GM23338 (cell line): ENCODE results near the gene ITGA3. TPM values are rescaled to one million over a fixed set of nuclear protein-coding genes. Genes with fewer than 3 reads are reported as not detected.

Experiments used
- ATAC-seq: fragments of 200-7000 bp; cut with Tn5 transposase; 3 replicates; pipeline ENCODE4 v1.9.1; 2020
- DNase-seq: peaks from one replicate; pipeline ENCODE4 v3.0.0-alpha.2; 2015; ENCODE audit warnings: low spot score
- H2AFZ ChIP-seq: fragments of 200-600 bp; sonication (generic); 2 replicates; pipeline ENCODE4 v1.8.0; 2016; ENCODE audit warnings: antibody characterized with exemption, mild to moderate bottlenecking, moderate library complexity
- H3F3A ChIP-seq: fragments of 200-600 bp; sonication (generic); replicated peaks from 2 replicates; pipeline ENCODE4 v1.8.0; 2017; ENCODE audit warnings: antibody characterized with exemption, mixed run types, low read depth
- H3K27ac ChIP-seq: fragments of 200-600 bp; sonication (generic); 2 replicates; pipeline ENCODE4 v1.6.1; 2016; ENCODE audit warnings: low read depth
- H3K27me3 ChIP-seq: fragments of 200-600 bp; sonication (generic); 2 replicates; pipeline ENCODE4 v1.8.0; 2016; ENCODE audit warnings: mild to moderate bottlenecking, mixed run types, moderate library complexity; ENCODE audit not compliant: insufficient read depth
- H3K36me3 ChIP-seq: fragments of 200-600 bp; sonication (generic); 2 replicates; pipeline ENCODE4 v1.8.0; 2016; ENCODE audit warnings: mild to moderate bottlenecking; ENCODE audit not compliant: insufficient read depth
- H3K4me1 ChIP-seq: fragments of 200-600 bp; sonication (generic); 2 replicates; pipeline ENCODE4 v1.8.0; 2016; ENCODE audit warnings: mild to moderate bottlenecking, moderate library complexity; ENCODE audit not compliant: insufficient read depth
- H3K4me2 ChIP-seq: fragments of 200-600 bp; sonication (generic); 2 replicates; pipeline ENCODE4 v1.7.1; 2017; ENCODE audit warnings: mixed run types
- H3K4me3 ChIP-seq: fragments of 200-600 bp; sonication (generic); 2 replicates; pipeline ENCODE4 v1.6.1; 2016; ENCODE audit warnings: mixed run types
- H3K79me2 ChIP-seq: fragments of 200-600 bp; sonication (generic); replicated peaks from 2 replicates; pipeline ENCODE4 v1.8.0; 2017; ENCODE audit warnings: mild to moderate bottlenecking; ENCODE audit not compliant: insufficient read depth
- H3K9me2 ChIP-seq: fragments of 200-600 bp; sonication (generic); 2 replicates; pipeline ENCODE4 v1.8.0; 2017; ENCODE audit not compliant: insufficient read depth
- H4K20me1 ChIP-seq: fragments of 200-600 bp; sonication (generic); replicated peaks from 2 replicates; pipeline ENCODE4 v1.8.0; 2017; ENCODE audit warnings: mild to moderate bottlenecking; ENCODE audit not compliant: insufficient read depth
- H3K27ac Mint-ChIP-seq: 2 replicates; pipeline ENCODE4 v1.8.0; 2020; ENCODE audit warnings: inconsistent platforms, mild to moderate bottlenecking, moderate library complexity, mixed read lengths
- H3K27me3 Mint-ChIP-seq: 3 replicates; pipeline ENCODE4 v1.8.0; 2022; ENCODE audit warnings: low read depth, mild to moderate bottlenecking, moderate library complexity, mixed read lengths, inconsistent platforms; ENCODE audit not compliant: insufficient read depth, poor library complexity
- H3K36me3 Mint-ChIP-seq: 3 replicates; pipeline ENCODE4 v1.8.0; 2021; ENCODE audit warnings: low read depth, mild to moderate bottlenecking, inconsistent platforms, moderate library complexity, mixed read lengths
- H3K4me1 Mint-ChIP-seq: 3 replicates; pipeline ENCODE4 v1.8.0; 2020; ENCODE audit warnings: mild to moderate bottlenecking, inconsistent platforms, mixed read lengths
- H3K4me3 Mint-ChIP-seq: 3 replicates; pipeline ENCODE4 v1.8.0; 2021; ENCODE audit warnings: moderate library complexity, mild to moderate bottlenecking, inconsistent platforms, mixed read lengths
- H3K9me3 Mint-ChIP-seq: 3 replicates; pipeline ENCODE4 v1.8.0; 2020; ENCODE audit warnings: moderate library complexity, mild to moderate bottlenecking, inconsistent platforms, mixed read lengths
- CREB1 ChIP-seq: fragments of 250-450 bp; sonication (Bioruptor Pico); IDR thresholded peaks from 2 replicates; pipeline ENCODE4 v1.5.0; 2020; ENCODE audit warnings: low read depth, mild to moderate bottlenecking, moderate library complexity
- EZH2 ChIP-seq: fragments of 200-600 bp; sonication (generic); IDR thresholded peaks from one replicate; pipeline ENCODE4 v1.8.0; 2017; ENCODE audit warnings: antibody characterized with exemption, mild to moderate bottlenecking, low read depth; ENCODE audit not compliant: unreplicated experiment
- STAT1 ChIP-seq: IDR thresholded peaks from one replicate; pipeline ENCODE4 v1.6.1; 2016; ENCODE audit warnings: antibody characterized with exemption; ENCODE audit not compliant: unreplicated experiment
- ZNF114 ChIP-seq: fragments of 250-450 bp; sonication (Bioruptor Pico); IDR thresholded peaks from 2 replicates; pipeline ENCODE4 v1.5.0; 2020; ENCODE audit warnings: mild to moderate bottlenecking, moderate library complexity
- polyA plus RNA-seq: library from polyadenylated mRNA; unstranded; fragments of >200 nt; fragmentation: Nextera tagmentation; extraction: Ambion mirVana; gene quantifications from 2 replicates; pipeline ENCODE4 v1.2.1, GENCODE V29; 2016
- total RNA-seq: library from RNA; depleted of rRNA; stranded (reverse); fragments of >200 nt; shearing (Covaris generic); gene quantifications from 2 replicates; pipeline ENCODE4 v1.2.3, GENCODE V29; 2014
- TF ChIP-seq, protein P1 (sequence below): IDR thresholded peaks from one replicate; pipeline ENCODE4 v1.6.1; 2018; ENCODE audit warnings: antibody characterized with exemption; ENCODE audit not compliant: unreplicated experiment
- TF ChIP-seq, protein P2 (sequence below): fragments of 250-450 bp; sonication (Bioruptor Pico); IDR thresholded peaks from 2 replicates; pipeline ENCODE4 v1.5.0; 2020; ENCODE audit warnings: mild to moderate bottlenecking, moderate library complexity
- TF ChIP-seq, protein P3 (sequence below), 2 experiments: fragments of 200-600 bp in 1 of 2; sonication (generic) in 1 of 2; conservative IDR thresholded peaks; 2 replicates each; pipeline versions ENCODE4 v1.5.1 to v1.6.1; 2016 to 2017; ENCODE audit warnings: antibody characterized with exemption in 2 of 2, low read depth in 2 of 2, mild to moderate bottlenecking in 2 of 2, moderate library complexity in 1 of 2

ITGA3 gene
- total and polyA plus RNA-seq, 2 experiments from 2014 or later: 9.6 to 28.3 TPM

DNA sequence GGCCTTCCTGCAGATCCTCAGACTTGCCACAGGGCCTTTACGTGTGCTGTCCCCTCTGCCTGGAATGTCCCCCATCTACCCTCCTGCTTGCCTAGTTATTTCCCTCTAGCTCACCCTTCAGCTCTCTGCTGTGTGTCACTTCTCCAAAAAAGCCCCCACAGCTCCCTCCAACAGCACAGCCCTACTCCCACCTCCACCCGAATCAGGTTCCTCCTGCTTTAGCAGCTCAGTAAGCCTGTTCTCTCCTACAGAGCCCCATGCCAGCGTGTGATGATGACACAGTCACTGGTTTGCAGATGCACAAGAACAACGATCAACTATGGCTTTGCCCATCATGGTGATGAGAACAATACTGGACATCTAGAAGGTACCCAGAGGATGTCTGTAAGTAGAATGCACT, 81.1 kb downstream of the ITGA3 start:
- H3K9me3 Mint-ChIP-seq: no peaks in the 10 kb centered on the region
- H3F3A ChIP-seq: no peaks in the 10 kb centered on the region
- H2AFZ ChIP-seq: no peak overlapping the region
- H4K20me1 ChIP-seq: no peaks in the 10 kb centered on the region
- peaks cover 34% of the 10 kb centered on the region for H3K36me3 Mint-ChIP-seq
- no peaks in the 10 kb centered on the region for H3K79me2 ChIP-seq
- TF ChIP-seq EZH2 (no peak), ZNF114 (CRISPR knock-in tag) (no peak), STAT1 (no peak), CREB1 (CRISPR knock-in tag) (no peak)
- TF ChIP-seq, protein P1, sequence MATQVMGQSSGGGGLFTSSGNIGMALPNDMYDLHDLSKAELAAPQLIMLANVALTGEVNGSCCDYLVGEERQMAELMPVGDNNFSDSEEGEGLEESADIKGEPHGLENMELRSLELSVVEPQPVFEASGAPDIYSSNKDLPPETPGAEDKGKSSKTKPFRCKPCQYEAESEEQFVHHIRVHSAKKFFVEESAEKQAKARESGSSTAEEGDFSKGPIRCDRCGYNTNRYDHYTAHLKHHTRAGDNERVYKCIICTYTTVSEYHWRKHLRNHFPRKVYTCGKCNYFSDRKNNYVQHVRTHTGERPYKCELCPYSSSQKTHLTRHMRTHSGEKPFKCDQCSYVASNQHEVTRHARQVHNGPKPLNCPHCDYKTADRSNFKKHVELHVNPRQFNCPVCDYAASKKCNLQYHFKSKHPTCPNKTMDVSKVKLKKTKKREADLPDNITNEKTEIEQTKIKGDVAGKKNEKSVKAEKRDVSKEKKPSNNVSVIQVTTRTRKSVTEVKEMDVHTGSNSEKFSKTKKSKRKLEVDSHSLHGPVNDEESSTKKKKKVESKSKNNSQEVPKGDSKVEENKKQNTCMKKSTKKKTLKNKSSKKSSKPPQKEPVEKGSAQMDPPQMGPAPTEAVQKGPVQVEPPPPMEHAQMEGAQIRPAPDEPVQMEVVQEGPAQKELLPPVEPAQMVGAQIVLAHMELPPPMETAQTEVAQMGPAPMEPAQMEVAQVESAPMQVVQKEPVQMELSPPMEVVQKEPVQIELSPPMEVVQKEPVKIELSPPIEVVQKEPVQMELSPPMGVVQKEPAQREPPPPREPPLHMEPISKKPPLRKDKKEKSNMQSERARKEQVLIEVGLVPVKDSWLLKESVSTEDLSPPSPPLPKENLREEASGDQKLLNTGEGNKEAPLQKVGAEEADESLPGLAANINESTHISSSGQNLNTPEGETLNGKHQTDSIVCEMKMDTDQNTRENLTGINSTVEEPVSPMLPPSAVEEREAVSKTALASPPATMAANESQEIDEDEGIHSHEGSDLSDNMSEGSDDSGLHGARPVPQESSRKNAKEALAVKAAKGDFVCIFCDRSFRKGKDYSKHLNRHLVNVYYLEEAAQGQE: no peak
- TF ChIP-seq, protein P2, sequence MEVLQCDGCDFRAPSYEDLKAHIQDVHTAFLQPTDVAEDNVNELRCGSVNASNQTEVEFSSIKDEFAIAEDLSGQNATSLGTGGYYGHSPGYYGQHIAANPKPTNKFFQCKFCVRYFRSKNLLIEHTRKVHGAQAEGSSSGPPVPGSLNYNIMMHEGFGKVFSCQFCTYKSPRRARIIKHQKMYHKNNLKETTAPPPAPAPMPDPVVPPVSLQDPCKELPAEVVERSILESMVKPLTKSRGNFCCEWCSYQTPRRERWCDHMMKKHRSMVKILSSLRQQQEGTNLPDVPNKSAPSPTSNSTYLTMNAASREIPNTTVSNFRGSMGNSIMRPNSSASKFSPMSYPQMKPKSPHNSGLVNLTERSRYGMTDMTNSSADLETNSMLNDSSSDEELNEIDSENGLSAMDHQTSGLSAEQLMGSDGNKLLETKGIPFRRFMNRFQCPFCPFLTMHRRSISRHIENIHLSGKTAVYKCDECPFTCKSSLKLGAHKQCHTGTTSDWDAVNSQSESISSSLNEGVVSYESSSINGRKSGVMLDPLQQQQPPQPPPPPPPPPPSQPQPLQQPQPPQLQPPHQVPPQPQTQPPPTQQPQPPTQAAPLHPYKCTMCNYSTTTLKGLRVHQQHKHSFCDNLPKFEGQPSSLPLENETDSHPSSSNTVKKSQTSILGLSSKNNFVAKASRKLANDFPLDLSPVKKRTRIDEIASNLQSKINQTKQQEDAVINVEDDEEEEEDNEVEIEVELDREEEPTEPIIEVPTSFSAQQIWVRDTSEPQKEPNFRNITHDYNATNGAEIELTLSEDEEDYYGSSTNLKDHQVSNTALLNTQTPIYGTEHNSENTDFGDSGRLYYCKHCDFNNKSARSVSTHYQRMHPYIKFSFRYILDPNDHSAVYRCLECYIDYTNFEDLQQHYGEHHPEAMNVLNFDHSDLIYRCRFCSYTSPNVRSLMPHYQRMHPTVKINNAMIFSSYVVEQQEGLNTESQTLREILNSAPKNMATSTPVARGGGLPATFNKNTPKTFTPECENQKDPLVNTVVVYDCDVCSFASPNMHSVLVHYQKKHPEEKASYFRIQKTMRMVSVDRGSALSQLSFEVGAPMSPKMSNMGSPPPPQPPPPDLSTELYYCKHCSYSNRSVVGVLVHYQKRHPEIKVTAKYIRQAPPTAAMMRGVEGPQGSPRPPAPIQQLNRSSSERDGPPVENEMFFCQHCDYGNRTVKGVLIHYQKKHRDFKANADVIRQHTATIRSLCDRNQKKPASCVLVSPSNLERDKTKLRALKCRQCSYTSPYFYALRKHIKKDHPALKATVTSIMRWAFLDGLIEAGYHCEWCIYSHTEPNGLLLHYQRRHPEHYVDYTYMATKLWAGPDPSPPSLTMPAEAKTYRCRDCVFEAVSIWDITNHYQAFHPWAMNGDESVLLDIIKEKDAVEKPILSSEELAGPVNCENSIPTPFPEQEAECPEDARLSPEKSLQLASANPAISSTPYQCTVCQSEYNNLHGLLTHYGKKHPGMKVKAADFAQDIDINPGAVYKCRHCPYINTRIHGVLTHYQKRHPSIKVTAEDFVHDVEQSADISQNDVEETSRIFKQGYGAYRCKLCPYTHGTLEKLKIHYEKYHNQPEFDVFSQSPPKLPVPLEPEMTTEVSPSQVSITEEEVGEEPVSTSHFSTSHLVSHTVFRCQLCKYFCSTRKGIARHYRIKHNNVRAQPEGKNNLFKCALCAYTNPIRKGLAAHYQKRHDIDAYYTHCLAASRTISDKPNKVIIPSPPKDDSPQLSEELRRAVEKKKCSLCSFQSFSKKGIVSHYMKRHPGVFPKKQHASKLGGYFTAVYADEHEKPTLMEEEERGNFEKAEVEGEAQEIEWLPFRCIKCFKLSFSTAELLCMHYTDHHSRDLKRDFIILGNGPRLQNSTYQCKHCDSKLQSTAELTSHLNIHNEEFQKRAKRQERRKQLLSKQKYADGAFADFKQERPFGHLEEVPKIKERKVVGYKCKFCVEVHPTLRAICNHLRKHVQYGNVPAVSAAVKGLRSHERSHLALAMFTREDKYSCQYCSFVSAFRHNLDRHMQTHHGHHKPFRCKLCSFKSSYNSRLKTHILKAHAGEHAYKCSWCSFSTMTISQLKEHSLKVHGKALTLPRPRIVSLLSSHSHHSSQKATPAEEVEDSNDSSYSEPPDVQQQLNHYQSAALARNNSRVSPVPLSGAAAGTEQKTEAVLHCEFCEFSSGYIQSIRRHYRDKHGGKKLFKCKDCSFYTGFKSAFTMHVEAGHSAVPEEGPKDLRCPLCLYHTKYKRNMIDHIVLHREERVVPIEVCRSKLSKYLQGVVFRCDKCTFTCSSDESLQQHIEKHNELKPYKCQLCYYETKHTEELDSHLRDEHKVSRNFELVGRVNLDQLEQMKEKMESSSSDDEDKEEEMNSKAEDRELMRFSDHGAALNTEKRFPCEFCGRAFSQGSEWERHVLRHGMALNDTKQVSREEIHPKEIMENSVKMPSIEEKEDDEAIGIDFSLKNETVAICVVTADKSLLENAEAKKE (CRISPR knock-in tag): no peak
- TF ChIP-seq, protein P3, sequence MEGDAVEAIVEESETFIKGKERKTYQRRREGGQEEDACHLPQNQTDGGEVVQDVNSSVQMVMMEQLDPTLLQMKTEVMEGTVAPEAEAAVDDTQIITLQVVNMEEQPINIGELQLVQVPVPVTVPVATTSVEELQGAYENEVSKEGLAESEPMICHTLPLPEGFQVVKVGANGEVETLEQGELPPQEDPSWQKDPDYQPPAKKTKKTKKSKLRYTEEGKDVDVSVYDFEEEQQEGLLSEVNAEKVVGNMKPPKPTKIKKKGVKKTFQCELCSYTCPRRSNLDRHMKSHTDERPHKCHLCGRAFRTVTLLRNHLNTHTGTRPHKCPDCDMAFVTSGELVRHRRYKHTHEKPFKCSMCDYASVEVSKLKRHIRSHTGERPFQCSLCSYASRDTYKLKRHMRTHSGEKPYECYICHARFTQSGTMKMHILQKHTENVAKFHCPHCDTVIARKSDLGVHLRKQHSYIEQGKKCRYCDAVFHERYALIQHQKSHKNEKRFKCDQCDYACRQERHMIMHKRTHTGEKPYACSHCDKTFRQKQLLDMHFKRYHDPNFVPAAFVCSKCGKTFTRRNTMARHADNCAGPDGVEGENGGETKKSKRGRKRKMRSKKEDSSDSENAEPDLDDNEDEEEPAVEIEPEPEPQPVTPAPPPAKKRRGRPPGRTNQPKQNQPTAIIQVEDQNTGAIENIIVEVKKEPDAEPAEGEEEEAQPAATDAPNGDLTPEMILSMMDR (conservative IDR thresholded peaks at IDR 0.05; ENCODE audit: low read depth in 2 of 2): no peak
- H3K27me3 ChIP-seq: peaks cover 12% of the 10 kb centered on the region; the same call in 1 of the 2 replicates
- H3K27me3 Mint-ChIP-seq: peaks cover 25% of the 10 kb centered on the region
- H3K4me3 ChIP-seq: no peak overlapping the region
- no peak overlapping the region for H3K4me2 ChIP-seq
- no peak for ATAC-seq
- no peak overlapping the region; the same call in 2 of the 3 replicates for H3K4me3 Mint-ChIP-seq
- H3K36me3 ChIP-seq: no peaks in the 10 kb centered on the region; the same call in 1 of the 2 replicates
- peaks cover 26% of the 10 kb centered on the region for H3K4me1 ChIP-seq
- no peak for DNase-seq
- no peaks in the 10 kb centered on the region for H3K9me2 ChIP-seq
- no peak overlapping the region for H3K27ac Mint-ChIP-seq
- H3K4me1 Mint-ChIP-seq: peaks cover 34% of the 10 kb centered on the region
- no peak overlapping the region for H3K27ac ChIP-seq
